NCI-H1930 (cell line): ENCODE results near the gene FGD3.

Experiments used
- DNase-seq, 2 experiments: peaks; one replicate each; lab custom pipeline; 2025; lab: John Stamatoyannopoulos, UW

FGD3 gene

GRCh38 chr9:92960561-92961290 lies 13.4 kb downstream of the FGD3 start:
- DNase-seq = no peak

GRCh38 chr9:92961627-92962302 lies 14.4 kb downstream of the FGD3 start:
- DNase-seq = no peak

GRCh38 chr9:92962303-92962649 lies 15.0 kb downstream of the FGD3 start:
- no peak for DNase-seq

GRCh38 chr9:92962846-92963245 lies 15.5 kb downstream of the FGD3 start:
- no peak for DNase-seq

- no peak for DNase-seq
Measured at GRCh38 chr9:92963831-92964606, 16.7 kb downstream of the FGD3 start.

- no peak for DNase-seq
Measured at GRCh38 chr9:92964607-92965060, 17.3 kb downstream of the FGD3 start.

- DNase-seq = no peak
Measured at GRCh38 chr9:92965061-92965758, 17.9 kb downstream of the FGD3 start.

- DNase-seq = no peak
Measured at GRCh38 chr9:92965759-92966517, 18.6 kb downstream of the FGD3 start.

GRCh38 chr9:92966518-92966800 lies 19.1 kb downstream of the FGD3 start:
- no peak for DNase-seq

GRCh38 chr9:92968081-92968480 lies 20.8 kb downstream of the FGD3 start:
- DNase-seq = no peak

GRCh38 chr9:92969516-92970466 lies 22.5 kb downstream of the FGD3 start:
- no peak for DNase-seq

GRCh38 chr9:92970467-92970923 lies 23.2 kb downstream of the FGD3 start:
- DNase-seq = no peak

GRCh38 chr9:92971121-92971520 lies 23.8 kb downstream of the FGD3 start:
- DNase-seq = no peak

GRCh38 chr9:92971776-92972175 lies 24.5 kb downstream of the FGD3 start:
- no peak for DNase-seq

- DNase-seq = no peak
Measured at GRCh38 chr9:92973700-92974099, 26.4 kb downstream of the FGD3 start.

- DNase-seq = no peak
Measured at GRCh38 chr9:92974161-92974661, 26.9 kb downstream of the FGD3 start.

- no peak for DNase-seq
Measured at GRCh38 chr9:92974761-92975755, 27.7 kb downstream of the FGD3 start.

GRCh38 chr9:92976431-92976830 lies 29.1 kb downstream of the FGD3 start:
- no peak for DNase-seq

- DNase-seq = no peak
Measured at GRCh38 chr9:92977279-92977678, 30.0 kb downstream of the FGD3 start.
